Stimulated activated CD8-positive, alpha-beta memory T cell treated with anti-CD3 and anti-CD28 coated beads, Interleukin-4, amount 100 ng/mL, for 1 hour (primary cell): ENCODE results near the gene SELENOK.
"Not testable (repeated sequence)": the region's sequence is repeated elsewhere in the genome, so short reads cannot be mapped to it uniquely, and the experiment has no call there.

Source experiments
- DNase-seq, 2 donors: peaks; one replicate each; pipeline ENCODE4 v3.0.0-alpha.2; 2020; ENCODE audit warnings: low read depth in 2 of 2, low spot score in 1 of 2

Gene SELENOK

DNA sequence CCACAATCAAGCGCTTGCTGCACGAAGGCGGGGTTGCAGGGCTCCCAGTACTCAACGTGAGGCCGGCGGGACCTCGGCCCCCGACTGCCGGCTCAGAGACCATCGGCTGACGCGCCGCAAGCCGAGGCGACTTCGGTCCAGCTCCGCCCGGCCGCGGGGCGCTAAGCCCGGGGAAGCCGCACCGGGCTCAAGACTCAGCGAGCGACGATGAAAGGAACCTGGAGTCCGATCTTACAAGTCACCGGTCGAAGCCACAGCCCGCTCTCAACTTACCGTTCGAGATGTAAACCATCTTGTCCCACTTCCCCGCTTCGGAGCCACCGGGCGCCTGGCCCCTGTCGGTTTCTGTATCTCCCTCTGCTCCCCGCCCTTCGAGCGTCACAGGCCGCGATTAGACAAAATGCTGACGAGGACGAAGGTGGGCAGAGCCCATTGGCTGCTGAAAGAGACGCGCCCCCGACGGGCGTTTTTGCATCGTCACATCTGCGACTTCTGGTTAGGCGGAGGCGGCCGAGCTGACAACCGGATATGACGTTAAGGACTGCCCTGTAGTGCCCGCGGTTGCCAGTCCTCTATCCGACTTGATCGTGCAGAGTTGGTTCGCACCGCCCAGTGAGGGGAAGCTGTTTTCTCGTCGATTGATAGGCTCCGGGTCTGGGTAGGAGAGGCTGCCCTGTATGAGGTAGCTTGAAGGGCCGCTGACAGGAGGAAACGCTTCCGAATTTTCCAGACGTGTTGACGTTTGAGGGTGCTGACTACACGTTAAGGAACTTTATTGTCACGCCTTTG, at the start of gene SELENOK:
Gene SELENOK, minus strand, starts transcription at position 363 of the 789 bp plus-strand sequence.
- DNase-seq = peak; percentile 84 to 93

GRCh38 chr3:53941184-53941583, 49.5 kb upstream of the SELENOK start:
- DNase-seq = no peak

- no peak for DNase-seq
Observed at GRCh38 chr3:53940623-53941022, 49.0 kb upstream of the SELENOK start.

- DNase-seq = no peak
Observed at GRCh38 chr3:53939813-53940212, 48.2 kb upstream of the SELENOK start.

DNA sequence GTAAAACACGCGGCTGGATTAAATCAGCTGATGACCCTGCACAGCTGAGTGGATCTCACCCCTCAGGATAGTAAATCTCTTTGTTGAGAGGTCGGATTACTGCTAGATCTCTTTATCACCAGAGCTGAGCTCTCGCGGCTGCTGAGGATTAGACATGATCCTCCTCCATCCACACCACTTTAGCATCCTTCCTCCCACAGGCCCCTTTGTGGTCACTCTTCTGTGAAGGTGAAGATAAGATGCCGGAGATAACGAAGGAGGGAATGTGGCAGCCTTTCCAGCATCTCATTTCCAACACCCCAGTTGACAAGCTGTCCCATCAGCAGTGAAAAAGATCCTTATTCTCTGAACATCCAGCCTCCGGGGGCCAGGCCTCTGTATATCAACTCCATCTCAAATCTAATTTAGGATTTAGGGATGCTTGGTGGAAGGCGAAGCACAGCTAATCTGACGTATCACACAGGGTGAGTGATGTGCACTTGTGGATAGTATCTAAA, 47.5 kb upstream of the SELENOK start:
- DNase-seq = no peak

GRCh38 chr3:53938645-53939044, 47.0 kb upstream of the SELENOK start:
- DNase-seq = no peak

GRCh38 chr3:53936347-53936746, 44.7 kb upstream of the SELENOK start:
- no peak for DNase-seq

GRCh38 chr3:53935283-53935901, 43.7 kb upstream of the SELENOK start:
- no peak for DNase-seq

DNA sequence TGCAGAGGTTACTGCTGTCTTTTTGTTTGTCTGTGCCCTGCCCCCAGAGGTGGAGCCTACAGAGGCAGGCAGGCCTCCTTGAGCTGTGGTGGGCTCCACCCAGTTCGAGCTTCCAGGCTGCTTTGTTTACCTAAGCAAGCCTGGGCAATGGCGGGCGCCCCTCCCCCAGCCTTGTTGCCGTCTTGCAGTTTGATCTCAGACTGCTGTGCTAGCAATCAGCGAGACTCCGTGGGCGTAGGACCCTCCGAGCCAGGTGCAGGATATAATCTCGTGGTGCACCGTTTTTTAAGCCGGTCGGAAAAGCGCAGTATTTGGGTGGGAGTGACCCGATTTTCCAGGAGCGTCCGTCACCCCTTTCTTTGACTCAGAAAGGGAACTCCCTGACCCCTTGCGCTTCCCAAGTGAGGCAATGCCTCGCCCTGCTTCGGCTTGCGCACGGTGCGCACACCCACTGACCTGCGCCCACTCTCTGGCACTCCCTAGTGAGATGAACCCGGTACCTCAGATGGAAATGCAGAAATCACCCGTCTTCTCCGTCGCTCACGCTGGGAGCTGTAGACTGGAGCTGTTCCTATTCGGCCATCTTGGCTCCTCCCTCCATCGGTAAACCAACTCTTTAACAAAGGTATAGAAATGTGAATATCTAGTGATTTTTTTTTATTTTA, 35.7 kb upstream of the SELENOK start:
- DNase-seq = not testable (repeated sequence)

DNA sequence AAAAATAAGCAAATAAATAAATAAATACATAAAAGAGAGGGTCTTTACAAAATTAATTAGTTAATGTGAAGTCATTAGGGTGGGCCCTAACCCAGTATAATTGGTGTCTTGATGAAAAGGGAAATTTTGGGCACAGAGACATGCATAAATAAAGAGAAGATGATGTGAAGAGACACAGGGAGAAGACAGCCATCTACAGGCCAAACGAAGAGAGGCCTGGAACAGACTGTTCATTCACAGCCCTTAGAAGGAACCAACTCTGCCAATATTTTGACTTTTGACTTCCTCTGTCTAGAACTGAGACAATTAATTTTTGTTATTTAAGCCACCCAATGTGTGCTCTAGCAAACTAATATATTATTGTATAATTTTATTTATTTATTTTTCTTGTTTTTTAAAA, 29.6 kb upstream of the SELENOK start:
- DNase-seq = no peak

DNA sequence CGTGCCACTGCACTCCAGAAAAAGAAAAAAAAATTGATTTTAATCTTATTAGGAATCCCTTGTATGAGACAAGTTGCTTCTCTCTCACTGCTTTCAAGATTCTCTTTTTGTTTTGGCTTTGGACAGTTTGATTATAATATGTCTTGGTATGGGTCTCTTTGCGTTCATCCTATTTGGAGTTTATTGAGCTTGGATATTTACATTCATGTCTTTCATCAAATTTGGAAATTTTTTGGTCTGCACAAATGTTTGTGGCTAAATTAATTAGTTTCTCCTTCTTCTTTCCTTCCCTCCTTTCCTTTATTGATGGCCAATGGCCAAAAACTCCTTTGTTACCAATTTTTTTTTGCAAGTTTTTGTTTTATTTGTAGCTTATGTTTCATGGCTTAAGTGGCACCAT, 28.1 kb upstream of the SELENOK start:
- DNase-seq = no peak

DNA sequence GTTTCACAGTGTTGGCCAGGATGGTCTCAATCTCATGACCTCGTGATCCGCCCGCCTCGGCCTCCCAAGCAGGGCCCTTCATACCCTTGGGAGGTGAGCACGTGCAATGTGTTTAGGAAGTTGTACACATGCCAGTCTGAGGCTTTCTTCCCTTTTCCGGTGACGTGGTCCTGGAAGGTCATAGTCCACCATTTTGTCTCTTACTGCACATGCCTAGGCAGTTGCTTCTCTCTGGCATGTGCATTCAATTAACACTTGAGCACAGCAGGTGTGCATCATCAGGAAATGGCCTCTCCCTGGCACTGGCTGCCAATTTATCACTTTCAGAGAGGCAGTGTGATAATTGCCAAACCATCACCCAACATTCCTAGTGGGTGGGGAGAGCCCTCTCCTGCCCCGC, 21.7 kb upstream of the SELENOK start:
- no peak for DNase-seq

GRCh38 chr3:53902711-53903110, 11.1 kb upstream of the SELENOK start:
- DNase-seq = no peak

GRCh38 chr3:53902067-53902466, 10.4 kb upstream of the SELENOK start:
- DNase-seq = no peak

DNA sequence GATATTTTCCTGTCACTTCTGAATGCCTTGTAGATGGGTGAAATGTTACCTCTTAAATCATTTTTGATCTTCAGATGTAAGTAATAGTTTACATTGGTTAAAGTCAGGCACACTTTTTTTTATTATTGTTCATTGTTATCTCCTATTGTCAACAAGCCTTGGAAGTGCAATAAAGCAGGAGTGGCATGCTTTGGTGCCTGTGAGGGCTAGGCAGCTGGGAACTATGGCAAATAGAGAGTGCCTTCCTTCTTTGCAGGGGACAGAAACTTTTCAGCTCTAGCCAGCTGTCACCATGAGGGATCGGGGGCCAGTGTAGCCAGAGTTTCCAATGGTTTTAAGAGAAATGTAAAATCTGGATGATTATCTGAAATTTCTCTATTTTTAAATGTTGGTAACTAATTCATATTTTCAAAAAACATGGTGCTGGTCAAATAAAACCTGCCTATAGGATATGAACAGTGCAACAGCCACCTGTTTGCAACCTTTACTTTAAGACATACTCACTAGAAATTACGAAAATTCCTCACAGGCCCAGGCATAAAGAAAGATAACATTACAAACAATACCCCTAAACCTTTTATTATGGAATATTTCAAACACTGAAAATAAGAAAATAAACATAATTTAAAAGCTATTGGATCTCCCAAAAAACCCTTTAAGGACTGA, 9.1 kb upstream of the SELENOK start:
- no peak for DNase-seq

DNA sequence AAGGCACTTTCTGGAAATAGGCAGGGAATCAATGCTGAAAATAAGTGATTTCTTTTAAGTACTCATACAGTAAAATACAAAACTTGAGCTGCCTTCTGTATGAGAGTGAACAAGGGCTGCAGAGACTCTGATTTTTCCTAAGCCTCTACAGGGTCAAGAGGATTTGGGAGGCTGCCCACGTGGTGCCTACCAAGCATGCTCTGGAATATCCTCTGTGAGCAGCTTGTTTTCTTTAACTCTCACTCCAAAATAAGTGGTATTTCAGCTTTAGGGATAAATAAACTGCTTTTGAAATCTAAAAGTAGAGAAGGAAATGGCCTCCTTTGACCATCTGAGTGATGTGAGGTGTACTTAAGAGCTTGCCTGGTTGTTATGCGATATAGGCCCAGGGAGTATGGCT, 8.1 kb upstream of the SELENOK start:
- no peak for DNase-seq

- no peak for DNase-seq
Observed at GRCh38 chr3:53892286-53892637, 603 bp upstream of the SELENOK start.

GRCh38 chr3:53890726-53891475, 758 bp downstream of the SELENOK start:
- peak in 1 of 2 donors; percentile 9 for DNase-seq

DNA sequence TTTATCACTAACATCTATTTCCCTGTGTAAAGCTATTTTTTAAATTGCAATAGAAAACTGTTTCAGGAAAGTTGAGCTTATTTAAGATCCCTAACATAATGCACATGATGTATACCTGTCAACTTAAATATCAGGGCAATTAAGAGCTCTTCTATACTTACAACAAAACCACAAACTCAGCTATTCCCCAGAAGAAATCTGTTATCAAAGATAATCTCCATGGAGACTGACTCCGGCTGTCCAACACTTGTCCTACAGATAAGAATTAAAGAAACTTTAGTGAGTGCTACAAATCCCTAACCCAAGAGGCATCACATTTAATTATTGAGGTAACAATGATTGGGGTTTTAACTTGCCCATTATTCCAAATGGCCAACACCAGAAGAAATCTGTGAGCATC, 3.4 kb downstream of the SELENOK start:
- no peak for DNase-seq

- DNase-seq = no peak
Observed at GRCh38 chr3:53887446-53887845, 4.2 kb downstream of the SELENOK start.

DNA sequence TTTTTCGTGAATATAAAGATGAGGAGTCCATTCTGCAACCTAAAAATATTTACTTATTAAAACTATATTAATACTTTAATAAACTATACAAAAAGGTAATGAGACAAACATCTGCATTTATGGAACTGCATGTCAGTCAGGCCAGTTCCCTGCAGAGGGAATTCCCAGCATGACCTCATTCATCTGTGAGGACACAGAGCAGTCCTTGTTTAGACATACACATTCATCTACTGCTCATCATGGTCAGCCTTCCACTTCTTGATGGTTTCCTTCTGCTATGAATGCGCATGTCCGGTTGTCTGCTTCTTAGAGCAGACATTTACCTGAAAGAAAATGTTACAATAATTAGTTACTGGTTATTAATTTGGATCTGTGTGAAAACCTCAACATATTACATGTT, 6.4 kb downstream of the SELENOK start:
- no peak for DNase-seq
